NB4 (cell line): ENCODE data around the gene ACTR3C.

Source experiments
- CTCF ChIP-seq: IDR thresholded peaks from one replicate; pipeline ENCODE4 v1.5.1; 2012; ENCODE audit warnings: low read depth, low read length
- POLR2A ChIP-seq: IDR thresholded peaks from 2 replicates; pipeline ENCODE4 v1.6.1; 2011; ENCODE audit warnings: mild to moderate bottlenecking; ENCODE audit not compliant: insufficient read length; ENCODE audit errors: extremely low read depth

- TF ChIP-seq CTCF (no peak), POLR2A (no peak)
Observed at GRCh38 chr7:150323682-150324372, 482 bp upstream of the ACTR3C start.
